Endothelial cell (in vitro differentiated cells): ENCODE results near the gene PLA2G4A. TPM values are rescaled to one million over a fixed set of nuclear protein-coding genes. Genes with fewer than 3 reads are reported as not detected.

Experiments
- DNase-seq: peaks from one replicate; pipeline ENCODE4 v3.0.0; 2021; ENCODE audit warnings: low spot score
- H3K27ac Mint-ChIP-seq: one replicate; pipeline ENCODE4 v1.8.0; 2021; ENCODE audit warnings: mixed read lengths, inconsistent platforms; ENCODE audit not compliant: unreplicated experiment
- H3K27me3 Mint-ChIP-seq: one replicate; pipeline ENCODE4 v1.8.0; 2021; ENCODE audit warnings: mild to moderate bottlenecking, moderate library complexity, mixed read lengths, inconsistent platforms; ENCODE audit not compliant: unreplicated experiment
- H3K36me3 Mint-ChIP-seq: one replicate; pipeline ENCODE4 v1.8.0; 2021; ENCODE audit warnings: mild to moderate bottlenecking, low read depth, mixed read lengths, inconsistent platforms; ENCODE audit not compliant: unreplicated experiment
- H3K4me1 Mint-ChIP-seq: one replicate; pipeline ENCODE4 v1.8.0; 2021; ENCODE audit warnings: mild to moderate bottlenecking, mixed read lengths, inconsistent platforms; ENCODE audit not compliant: unreplicated experiment
- H3K4me3 Mint-ChIP-seq: one replicate; pipeline ENCODE4 v1.8.0; 2021; ENCODE audit warnings: mild to moderate bottlenecking, mixed read lengths, inconsistent platforms; ENCODE audit not compliant: unreplicated experiment
- H3K9me3 Mint-ChIP-seq: one replicate; pipeline ENCODE4 v1.8.0; 2021; ENCODE audit warnings: mixed read lengths, inconsistent platforms; ENCODE audit not compliant: unreplicated experiment
- CTCF ChIP-seq: fragments of 200-600 bp; sonication (generic); IDR thresholded peaks from one replicate; pipeline ENCODE4 v1.5.0; 2021; ENCODE audit warnings: antibody characterized with exemption; ENCODE audit not compliant: unreplicated experiment
- total RNA-seq: library from RNA; stranded (reverse); fragmentation: NEBNext Ultra II Directional; extraction: Animal tissue kit (Norgen Biotek cat#: 25700); gene quantifications from one replicate; pipeline ENCODE4 v1.2.1, GENCODE V29; 2021; ENCODE audit not compliant: unreplicated experiment

The PLA2G4A gene
- total RNA-seq, 1 donor from 2014 or later = 12.2 TPM

GRCh38 chr1:187006896-187007295 lies 178.1 kb downstream of the PLA2G4A start:
- DNase-seq = no peak
- peaks cover 2% of the 10 kb centered on the region for H3K27me3 Mint-ChIP-seq
- H3K36me3 Mint-ChIP-seq = peaks cover 7% of the 10 kb centered on the region
- peaks cover 10% of the 10 kb centered on the region for H3K9me3 Mint-ChIP-seq
- no peak overlapping the region for H3K4me3 Mint-ChIP-seq
- TF ChIP-seq CTCF = no peak
- no peak overlapping the region for H3K27ac Mint-ChIP-seq
- H3K4me1 Mint-ChIP-seq = no peaks in the 10 kb centered on the region

GRCh38 chr1:187009320-187009719 lies 180.6 kb downstream of the PLA2G4A start:
- TF ChIP-seq CTCF = no peak
- H3K36me3 Mint-ChIP-seq = peaks cover 3% of the 10 kb centered on the region
- peaks cover 2% of the 10 kb centered on the region for H3K27me3 Mint-ChIP-seq
- DNase-seq = no peak
- H3K27ac Mint-ChIP-seq = no peak overlapping the region
- H3K4me1 Mint-ChIP-seq = no peaks in the 10 kb centered on the region
- peaks cover 7% of the 10 kb centered on the region for H3K9me3 Mint-ChIP-seq
- no peak overlapping the region for H3K4me3 Mint-ChIP-seq

GRCh38 chr1:187010571-187011309 lies 182.0 kb downstream of the PLA2G4A start:
- H3K36me3 Mint-ChIP-seq = peaks cover 3% of the 10 kb centered on the region
- peaks cover 5% of the 10 kb centered on the region for H3K9me3 Mint-ChIP-seq
- no peak for TF ChIP-seq CTCF
- no peak for DNase-seq
- no peak overlapping the region for H3K4me3 Mint-ChIP-seq
- H3K27me3 Mint-ChIP-seq = peaks cover 2% of the 10 kb centered on the region
- no peaks in the 10 kb centered on the region for H3K4me1 Mint-ChIP-seq
- no peak overlapping the region for H3K27ac Mint-ChIP-seq

GRCh38 chr1:187013582-187014200 lies 184.9 kb downstream of the PLA2G4A start:
- no peaks in the 10 kb centered on the region for H3K4me1 Mint-ChIP-seq
- no peaks in the 10 kb centered on the region for H3K36me3 Mint-ChIP-seq
- H3K27ac Mint-ChIP-seq = no peak overlapping the region
- no peak for TF ChIP-seq CTCF
- no peak overlapping the region for H3K4me3 Mint-ChIP-seq
- no peaks in the 10 kb centered on the region for H3K27me3 Mint-ChIP-seq
- no peak for DNase-seq
- no peaks in the 10 kb centered on the region for H3K9me3 Mint-ChIP-seq

GRCh38 chr1:187018291-187018690 lies 189.5 kb downstream of the PLA2G4A start:
- H3K9me3 Mint-ChIP-seq = no peaks in the 10 kb centered on the region
- no peak overlapping the region for H3K27ac Mint-ChIP-seq
- H3K36me3 Mint-ChIP-seq = no peaks in the 10 kb centered on the region
- no peaks in the 10 kb centered on the region for H3K4me1 Mint-ChIP-seq
- no peak for TF ChIP-seq CTCF
- H3K27me3 Mint-ChIP-seq = no peaks in the 10 kb centered on the region
- no peak overlapping the region for H3K4me3 Mint-ChIP-seq
- DNase-seq = no peak
